Liver (tissue), 3 donors: ENCODE results near the gene RASSF1.

Experiments
- ATF3 ChIP-seq: IDR thresholded peaks from 2 replicates; pipeline ENCODE4 v1.6.1; 2016; ENCODE audit warnings: antibody characterized with exemption
- CTCF ChIP-seq: fragments of 150-350 bp; IDR thresholded peaks from 2 replicates; pipeline ENCODE4 v1.5.1; 2017; ENCODE audit warnings: improper control_type of control experiment, low read depth, low read length; ENCODE audit not compliant: missing input control
- EGR1 ChIP-seq, 2 donors: IDR thresholded peaks; 2 replicates each; pipeline ENCODE4 v1.6.1; 2016 to 2018; ENCODE audit warnings: antibody characterized with exemption in 2 of 2, low read depth in 2 of 2
- FOXA1 ChIP-seq: IDR thresholded peaks from 2 replicates; pipeline ENCODE4 v1.6.1; 2016; ENCODE audit warnings: antibody characterized with exemption
- GABPA ChIP-seq, 2 donors: IDR thresholded peaks in 1 of 2; conservative IDR thresholded peaks in 1 of 2; 2 replicates each; pipeline ENCODE4 v1.6.1; 2016; ENCODE audit warnings: antibody characterized with exemption in 2 of 2, mild to moderate bottlenecking in 1 of 2, moderate library complexity in 1 of 2
- HNF4G ChIP-seq: IDR thresholded peaks from 2 replicates; pipeline ENCODE4 v1.6.1; 2016; ENCODE audit warnings: antibody characterized with exemption
- JUND ChIP-seq, 2 donors: IDR thresholded peaks; 2 replicates each; pipeline ENCODE4 v1.6.1; 2016; ENCODE audit warnings: antibody characterized with exemption in 2 of 2
- MAX ChIP-seq: IDR thresholded peaks from 2 replicates; pipeline ENCODE4 v1.6.1; 2016; ENCODE audit warnings: antibody characterized with exemption
- RAD21 ChIP-seq, 2 donors: IDR thresholded peaks; 2 replicates each; pipeline ENCODE4 v1.6.1; 2016; ENCODE audit warnings: antibody characterized with exemption in 2 of 2, mild to moderate bottlenecking in 2 of 2
- REST ChIP-seq: IDR thresholded peaks from 2 replicates; pipeline ENCODE4 v1.6.1; 2016; ENCODE audit warnings: antibody characterized with exemption, mild to moderate bottlenecking
- RXRA ChIP-seq, 2 donors: IDR thresholded peaks; 2 replicates each; pipeline ENCODE4 v1.6.1; 2017 to 2018; ENCODE audit warnings: antibody characterized with exemption in 2 of 2, mild to moderate bottlenecking in 1 of 2
- SP1 ChIP-seq: IDR thresholded peaks from 2 replicates; pipeline ENCODE4 v1.6.1; 2018; ENCODE audit warnings: antibody characterized with exemption, mild to moderate bottlenecking
- TAF1 ChIP-seq: conservative IDR thresholded peaks from 2 replicates; pipeline ENCODE4 v1.6.1; 2016; ENCODE audit warnings: antibody characterized with exemption, mild to moderate bottlenecking
- ZBTB33 ChIP-seq: IDR thresholded peaks from 2 replicates; pipeline ENCODE4 v1.6.1; 2016; ENCODE audit warnings: antibody characterized with exemption
- donor health status: healthy.
- donor health status: healthy.

GRCh38 chr3:50373146-50374051 lies 32.8 kb upstream of the RASSF1 start:
- TF ChIP-seq CTCF (no peak), TAF1 (no peak), REST (no peak), ZBTB33 (no peak), MAX (no peak), JUND (IDR thresholded peaks at IDR 0.05) (no peak), ATF3 (no peak), GABPA (IDR thresholded peaks at IDR 0.05 in 1 of 2, conservative IDR thresholded peaks at IDR 0.05 in 1 of 2) (no peak), RAD21 (IDR thresholded peaks at IDR 0.05) (no peak), EGR1 (IDR thresholded peaks at IDR 0.05; ENCODE audit: low read depth in 2 of 2) (no peak), FOXA1 (no peak), RXRA (IDR thresholded peaks at IDR 0.05) (no peak), HNF4G (no peak), SP1 (no peak)
